ENCODE measurements around the gene ZNF414. TPM values are rescaled to one million over a fixed set of nuclear protein-coding genes. Genes with fewer than 3 reads are reported as not detected.
"Not testable (repeated sequence)": the region's sequence is repeated elsewhere in the genome, so short reads cannot be mapped to it uniquely, and the experiment has no call there.

ZNF414 gene
- total RNA-seq, 1 experiment from 2014 or later: 22.4 TPM

- CTCF ChIA-PET: no interaction called here
- no peak overlapping the region for H3K4me2 ChIP-seq
- H3K9me2 ChIP-seq (ENCODE audit: insufficient read depth): no peaks in the 10 kb centered on the region
- peaks cover 6% of the 10 kb centered on the region; the same call in 1 of the 2 replicates for H3K79me2 ChIP-seq (ENCODE audit: low read depth)
- intact Hi-C loops (cut with micrococcal nuclease; ENCODE audit: unreplicated experiment): no loop called here
- no peak for TF ChIP-seq CTCF (conservative IDR thresholded peaks at IDR 0.05)
- no peak for TF ChIP-seq EZH2 (IDR thresholded peaks at IDR 0.05; ENCODE audit: low read depth)
- POLR2A ChIA-PET (ENCODE audit: unreplicated experiment): no interaction called here
- H2AFZ ChIP-seq: no peak overlapping the region
- BruUV-seq (replicated peaks): no TSS peak
- no peak overlapping the region for H3K4me3 ChIP-seq
- no peaks in the 10 kb centered on the region for H3K9me3 ChIP-seq (ENCODE audit: insufficient read depth, low read depth)
- DNase-seq: no peak
- peaks cover 16% of the 10 kb centered on the region; the same call in 1 of the 2 replicates for H3F3A ChIP-seq (ENCODE audit: insufficient read depth, low read depth)
- H3K27me3 ChIP-seq (ENCODE audit: insufficient read depth, low read depth): no peaks in the 10 kb centered on the region
- no peaks in the 10 kb centered on the region for H3K36me3 ChIP-seq (ENCODE audit: low read depth)
- peaks cover 14% of the 10 kb centered on the region for H3K4me1 ChIP-seq (replicated peaks; ENCODE audit: insufficient read depth)
- H3K27ac ChIP-seq: no peak overlapping the region
- no peaks in the 10 kb centered on the region for H4K20me1 ChIP-seq (ENCODE audit: insufficient read depth)
Measured at GRCh38 chr19:8515317-8515716, 1.4 kb upstream of the ZNF414 start.

GRCh38 chr19:8514505-8515009 lies 590 bp upstream of the ZNF414 start:
- peak overlapping the region; percentile 80 for H3K4me3 ChIP-seq
- peaks cover 16% of the 10 kb centered on the region; the same call in 1 of the 2 replicates for H3F3A ChIP-seq (ENCODE audit: insufficient read depth, low read depth)
- H3K4me2 ChIP-seq: peak overlapping the region; percentile 78
- H3K9me3 ChIP-seq (ENCODE audit: insufficient read depth, low read depth); H3K27me3 ChIP-seq (ENCODE audit: insufficient read depth, low read depth); H3K36me3 ChIP-seq (ENCODE audit: low read depth); H3K9me2 ChIP-seq (ENCODE audit: insufficient read depth); H4K20me1 ChIP-seq (ENCODE audit: insufficient read depth); DNase-seq; H3K79me2 ChIP-seq (ENCODE audit: low read depth); intact Hi-C loops (cut with micrococcal nuclease; ENCODE audit: unreplicated experiment): not testable (repeated sequence)
- CTCF ChIA-PET: interaction anchor here (0.7 kb wide), 1 partner anchor 66 kb away, joined by 4 read pairs; no protein-coding TSS in a partner anchor
- POLR2A ChIA-PET (ENCODE audit: unreplicated experiment): interaction anchor here (0.6 to 1.7 kb wide), 7 partner anchors 11 to 245 kb away, joined by 3 to 25 read pairs (median 7); no protein-coding TSS in a partner anchor
- H2AFZ ChIP-seq: peak overlapping the region; percentile 78
- BruUV-seq (replicated peaks): TSS peak; percentile 91
- H3K4me1 ChIP-seq (replicated peaks; ENCODE audit: insufficient read depth): peaks cover 14% of the 10 kb centered on the region
- H3K27ac ChIP-seq: peak overlapping the region; percentile 76

GRCh38 chr19:8513036-8513686 lies 806 bp downstream of the ZNF414 start:
- TF ChIP-seq CTCF (conservative IDR thresholded peaks at IDR 0.05) (no peak), EZH2 (IDR thresholded peaks at IDR 0.05; ENCODE audit: low read depth) (no peak)
- peaks cover 16% of the 10 kb centered on the region; the same call in 1 of the 2 replicates for H3F3A ChIP-seq (ENCODE audit: insufficient read depth, low read depth)
- ChIA-PET POLR2A (ENCODE audit: unreplicated experiment) (interaction anchor here (0.6 to 1.7 kb wide), 6 partner anchors 12 to 508 kb away, joined by 3 to 25 read pairs (median 8); no protein-coding TSS in a partner anchor), CTCF (interaction anchor here (0.6 to 0.8 kb wide), 5 partner anchors 65 to 202 kb away, joined by 3 to 10 read pairs (median 3); no protein-coding TSS in a partner anchor)
- intact Hi-C loops (cut with micrococcal nuclease; ENCODE audit: unreplicated experiment): loop anchor here (1.0 kb wide), 1 partner anchor 12 kb away; no protein-coding TSS in a partner anchor
- no peaks in the 10 kb centered on the region for H3K36me3 ChIP-seq (ENCODE audit: low read depth)
- H3K9me3 ChIP-seq (ENCODE audit: insufficient read depth, low read depth): no peaks in the 10 kb centered on the region
- TSS peak; percentile 64 for BruUV-seq (replicated peaks)
- peak overlapping the region; percentile 80 for H3K4me3 ChIP-seq
- no peaks in the 10 kb centered on the region for H3K9me2 ChIP-seq (ENCODE audit: insufficient read depth)
- H4K20me1 ChIP-seq (ENCODE audit: insufficient read depth): no peaks in the 10 kb centered on the region
- H3K27me3 ChIP-seq (ENCODE audit: insufficient read depth, low read depth): no peaks in the 10 kb centered on the region
- peaks cover 6% of the 10 kb centered on the region; the same call in 1 of the 2 replicates for H3K79me2 ChIP-seq (ENCODE audit: low read depth)
- H2AFZ ChIP-seq: peak overlapping the region; percentile 78; the same call in 1 of the 2 replicates
- no peak for DNase-seq
- H3K4me1 ChIP-seq (replicated peaks; ENCODE audit: insufficient read depth): peaks cover 14% of the 10 kb centered on the region
- peak overlapping the region; percentile 78 for H3K4me2 ChIP-seq
- peak overlapping the region; percentile 76 for H3K27ac ChIP-seq
